Esophagus muscularis mucosa (tissue), 3 donors: Measurements from ENCODE around the gene PDCD1.

Source experiments
- CTCF ChIP-seq, 3 experiments: fragments of 200-600 bp in 2 of 3; fragments of 450-650 bp in 1 of 3; sonication (generic) in 2 of 3; IDR thresholded peaks; one replicate each; pipeline ENCODE4 v1.5.1; 2017 to 2019; ENCODE audit warnings: antibody characterized with exemption in 3 of 3, mild to moderate bottlenecking in 2 of 3, moderate library complexity in 1 of 3
- EP300 ChIP-seq: sonication (generic); formaldehyde crosslinking; IDR thresholded peaks from one replicate; pipeline ENCODE4 v1.6.1; 2017; ENCODE audit warnings: antibody characterized with exemption

- TF ChIP-seq CTCF (IDR thresholded peaks at IDR 0.05) (no peak), EP300 (no peak)
These were observed 42.3 kb upstream of the PDCD1 start for GRCh38 chr2:241901018-241901380.
